ENCODE data around the gene RBM10. TPM values are rescaled to one million over a fixed set of nuclear protein-coding genes. Genes with fewer than 3 reads are reported as not detected.
A peak's percentile ranks its signal among the peaks of the same experiment; 100 is the strongest.

Gene RBM10
- total RNA-seq, 1 experiment from 2014 or later: 56.9 TPM

GRCh38 chrX:47217121-47217851 lies 72.3 kb downstream of the RBM10 start:
- Histone ChIP-seq H3K9me3 (ENCODE audit: control insufficient read depth in 1 of 2, insufficient read depth in 1 of 2, low read depth in 1 of 2, low read length in 2 of 2) (no peaks in the 10 kb centered on the region), H3K9ac (ENCODE audit: low read length) (peak overlapping the region; percentile 55), H3K4me3 (replicated peaks in 1 of 2; ENCODE audit: low read depth in 1 of 2, low read length in 2 of 2) (peak overlapping the region in 1 of 2 experiments; percentile 19; a peak in 2 of 4 replicates), H4K20me1 (ENCODE audit: insufficient read depth) (no peaks in the 10 kb centered on the region), H3K27me3 (ENCODE audit: insufficient read depth, low read length) (no peaks in the 10 kb centered on the region), H3K79me2 (ENCODE audit: insufficient read depth, low read length) (peaks cover 37% of the 10 kb centered on the region), H3K4me1 (ENCODE audit: control insufficient read depth in 1 of 2, insufficient read depth in 2 of 2, low read length in 2 of 2) (peaks cover 6 to 20% of the 10 kb centered on the region in 2 experiments; a peak in 3 of 4 replicates), H2AFZ (ENCODE audit: low read depth, low read length, poor library complexity, severe bottlenecking) (no peak overlapping the region), H3K27ac (ENCODE audit: low read depth, low read length) (peak overlapping the region; percentile 60), H3K9me2 (ENCODE audit: insufficient read depth) (no peaks in the 10 kb centered on the region), H3K4me2 (ENCODE audit: low read length) (peak overlapping the region; percentile 58), H3K36me3 (ENCODE audit: control insufficient read depth in 1 of 2, insufficient read depth in 2 of 2, low read length in 2 of 2) (peaks cover 5 to 13% of the 10 kb centered on the region in 2 experiments; a peak in 3 of 4 replicates)
- POLR2A ChIA-PET: interaction anchor here (0.7 to 1.0 kb wide), 3 partner anchors 16 to 167 kb away, joined by 3 to 13 read pairs (median 4); partner anchors contain the start of gene USP11
- intact Hi-C loops (cut with micrococcal nuclease): loop anchor here (2.0 to 5.0 kb wide), 2 partner anchors 95 to 168 kb away; no protein-coding TSS in a partner anchor
- ATAC-seq (peak; percentile 6), DNase-seq (ENCODE audit: low read depth, low spot score) (no peak)
- CTCF ChIA-PET: interaction anchor here (0.8 to 1.3 kb wide), 2 partner anchors 72 to 168 kb away, joined by 4 to 7 read pairs; partner anchors contain the start of genes NDUFB11 and RBM10
- no peak for TF ChIP-seq CTCF (IDR thresholded peaks at IDR 0.05 in 2 of 3, conservative IDR thresholded peaks at IDR 0.05 in 1 of 3; ENCODE audit: borderline replicate concordance in 1 of 3, insufficient read depth in 1 of 3, low read depth in 2 of 3, low read length in 2 of 3)
- no peak for TF ChIP-seq SP1 (IDR thresholded peaks at IDR 0.05; ENCODE audit: low read depth)
- no peak for TF ChIP-seq FOSL1 (IDR thresholded peaks at IDR 0.05; ENCODE audit: low read depth)
- no peak for TF ChIP-seq YY1 (IDR thresholded peaks at IDR 0.05; ENCODE audit: extremely low read depth, insufficient replicate concordance, low read depth, low read length)
- peak; percentile 40; the same call in 1 of the 2 replicates for TF ChIP-seq POLR2AphosphoS5 (IDR thresholded peaks at IDR 0.05; ENCODE audit: low read depth, low read length)
- no peak for TF ChIP-seq ELF1 (IDR thresholded peaks at IDR 0.05; ENCODE audit: borderline replicate concordance, low read depth)
- RAD21 ChIA-PET (ENCODE audit: low non-redundant PET in 1 of 2, low total read pairs in 2 of 2, uncharacterized antibody in 2 of 2, unreplicated experiment in 2 of 2): interaction anchor here in 1 of 2 experiments (1.3 kb wide), 1 partner anchor 16 kb away, joined by 3 read pairs; the partner anchor contains the start of gene USP11
- BruUV-seq (replicated peaks): TSS peak; percentile 66
